H1 (cell line): ENCODE results near the gene THBS4. TPM values are rescaled to one million over a fixed set of nuclear protein-coding genes. Genes with fewer than 3 reads are reported as not detected.

Source experiments
- ASH2L ChIP-seq: fragments of 200-600, 300-600 bp; sonication (generic); IDR thresholded peaks from one replicate; pipeline ENCODE4 v1.7.1; 2017; ENCODE audit warnings: low read length
- CHD7 ChIP-seq: fragments of 300-600 bp; sonication (generic); IDR thresholded peaks from 2 replicates; pipeline ENCODE4 v1.7.1; 2012; ENCODE audit warnings: low read length, moderate library complexity, mild to moderate bottlenecking, inconsistent platforms; ENCODE audit not compliant: insufficient replicate concordance
- CTBP2 ChIP-seq: IDR thresholded peaks from 2 replicates; pipeline ENCODE4 v1.7.0; 2011; ENCODE audit warnings: borderline replicate concordance, mild to moderate bottlenecking, moderate library complexity, mixed read lengths, low read length; ENCODE audit not compliant: insufficient read depth, insufficient read length
- CTCF ChIP-seq, 3 experiments: IDR thresholded peaks; 1 replicate in 2 of 3; 2 replicates in 1 of 3; pipeline versions ENCODE4 v1.5.1 to v1.6.1; 2011; ENCODE audit warnings: low read length in 3 of 3, mild to moderate bottlenecking in 3 of 3, inconsistent platforms in 2 of 3, low read depth in 1 of 3, moderate library complexity in 1 of 3; ENCODE audit not compliant: insufficient read depth in 1 of 3; ENCODE audit errors: control extremely low read depth in 1 of 3
- KDM4A ChIP-seq: IDR thresholded peaks from one replicate; pipeline ENCODE4 v1.7.1; 2012; ENCODE audit warnings: low read depth, mild to moderate bottlenecking, moderate library complexity, low read length, inconsistent platforms; ENCODE audit not compliant: severe bottlenecking
- TAF1 ChIP-seq: IDR thresholded peaks from 2 replicates; pipeline ENCODE4 v1.6.1; 2011; ENCODE audit warnings: mild to moderate bottlenecking, low read depth, low read length
- polyA plus RNA-seq, 7 experiments: library from polyadenylated mRNA; depleted of rRNA in 3 of 7; stranded (reverse) in 5 of 7; unstranded in 2 of 7; fragments of >200 nt in 5 of 7; fragments of 200-250 nt in 2 of 7; gene quantifications; 1 replicate in 5 of 7; 2 replicates in 1 of 7; 4 replicates in 1 of 7; pipeline versions ENCODE4 v1.2.1 to v1.2.3, GENCODE V29; 2011 to 2013; ENCODE audit warnings: missing spikeins in 2 of 7, mixed read lengths in 2 of 7
- total RNA-seq: library from RNA; stranded (reverse); fragmentation: NEBNext Ultra II Directional; extraction: Animal tissue kit (Norgen Biotek cat#: 25700); gene quantifications from 2 replicates; pipeline ENCODE4 v1.2.1, GENCODE V29; 2021
- TF ChIP-seq, protein P1 (sequence below): IDR thresholded peaks from 2 replicates; pipeline ENCODE4 v1.6.1; 2012; ENCODE audit warnings: low read length, inconsistent platforms

The THBS4 gene
- total and polyA plus RNA-seq, 2 of the 8 experiments (the other 6 are each of a cell fraction or from before 2014, with no cell fraction given), result 12.8 to 25.4 TPM

DNA sequence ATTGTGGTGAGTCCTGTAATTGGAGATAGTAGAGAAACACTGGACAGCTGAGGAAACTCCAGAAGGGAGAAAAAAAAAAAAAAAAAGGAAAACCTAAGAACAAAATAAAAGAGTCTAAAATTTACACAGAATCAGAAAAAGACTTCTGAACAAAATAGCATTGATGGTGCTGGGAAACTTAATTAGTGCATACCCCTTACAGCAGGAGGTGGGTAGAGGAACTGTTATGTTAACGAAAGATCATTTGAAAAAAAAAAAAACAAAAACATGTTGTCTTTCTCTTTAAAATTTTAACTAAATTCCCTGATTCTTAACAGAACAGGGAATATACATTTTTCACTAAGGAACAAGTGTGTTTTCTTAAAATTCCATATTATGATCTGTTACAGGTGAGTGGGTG, 32.5 kb upstream of the THBS4 start (continued):
- no peak for TF ChIP-seq CHD7
- no peak for TF ChIP-seq CTCF (IDR thresholded peaks at IDR 0.05; ENCODE audit: control extremely low read depth in 1 of 3, insufficient read depth in 1 of 3, low read depth in 1 of 3, low read length in 3 of 3)
- TF ChIP-seq, protein P1, sequence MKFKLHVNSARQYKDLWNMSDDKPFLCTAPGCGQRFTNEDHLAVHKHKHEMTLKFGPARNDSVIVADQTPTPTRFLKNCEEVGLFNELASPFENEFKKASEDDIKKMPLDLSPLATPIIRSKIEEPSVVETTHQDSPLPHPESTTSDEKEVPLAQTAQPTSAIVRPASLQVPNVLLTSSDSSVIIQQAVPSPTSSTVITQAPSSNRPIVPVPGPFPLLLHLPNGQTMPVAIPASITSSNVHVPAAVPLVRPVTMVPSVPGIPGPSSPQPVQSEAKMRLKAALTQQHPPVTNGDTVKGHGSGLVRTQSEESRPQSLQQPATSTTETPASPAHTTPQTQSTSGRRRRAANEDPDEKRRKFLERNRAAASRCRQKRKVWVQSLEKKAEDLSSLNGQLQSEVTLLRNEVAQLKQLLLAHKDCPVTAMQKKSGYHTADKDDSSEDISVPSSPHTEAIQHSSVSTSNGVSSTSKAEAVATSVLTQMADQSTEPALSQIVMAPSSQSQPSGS, result no peak
- no peak for TF ChIP-seq ASH2L
- no peak for TF ChIP-seq CTBP2
- no peak for TF ChIP-seq TAF1
- no peak for TF ChIP-seq KDM4A
